RPMI8226 (cell line): Measurements from ENCODE around the gene YY1.
"Not testable (repeated sequence)": the region's sequence is repeated elsewhere in the genome, so short reads cannot be mapped to it uniquely, and the experiment has no call there.

Experiments
- DNase-seq: peaks from one replicate; pipeline ENCODE4 v3.0.0-alpha.2; 2015

Gene YY1

DNA sequence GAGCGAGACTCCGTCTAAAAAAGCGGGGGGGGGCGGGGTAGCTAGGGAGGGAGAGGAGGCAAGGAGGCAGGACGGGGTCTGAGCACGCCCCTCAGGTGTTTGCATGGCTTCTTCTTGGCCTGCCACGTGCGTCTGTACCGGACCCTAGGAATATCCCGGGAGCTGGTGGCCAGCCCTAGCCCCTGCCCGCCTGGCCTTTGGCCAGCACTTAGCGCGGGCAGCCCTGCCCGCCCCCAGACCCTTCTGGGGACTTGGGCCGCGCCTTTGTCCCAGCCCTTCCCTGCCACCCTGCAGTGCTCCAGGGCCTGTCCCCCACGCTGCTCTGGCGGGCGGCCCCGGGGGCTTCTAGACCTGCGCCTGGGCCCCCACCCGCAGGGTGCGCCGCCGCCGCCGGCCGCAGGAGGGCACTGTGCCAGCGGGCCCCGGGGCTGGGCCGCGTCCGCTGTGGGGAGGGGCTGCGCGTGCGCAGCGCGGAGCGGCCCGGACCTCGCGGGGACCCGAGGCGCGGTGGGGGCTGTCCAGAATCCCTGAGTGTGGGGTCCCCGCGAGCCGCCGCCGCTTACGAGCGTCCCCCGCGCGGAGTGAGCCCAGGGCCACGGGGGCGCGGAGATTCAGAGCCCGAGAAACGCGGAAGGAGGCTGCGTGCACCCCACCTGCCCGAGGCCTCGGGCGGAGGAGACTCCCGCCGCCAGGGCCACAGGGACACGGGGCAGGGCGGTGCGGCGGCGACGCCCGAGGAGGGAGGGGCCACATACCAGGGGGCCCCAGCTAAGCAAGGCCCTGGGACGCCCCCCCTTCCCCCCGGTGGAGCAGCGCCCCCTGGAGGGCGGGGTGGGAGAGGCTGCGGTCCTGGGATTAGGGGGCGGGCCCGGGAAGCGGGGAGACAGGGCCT, 46.3 kb downstream of the YY1 start:
- peak; percentile 72 for DNase-seq

DNA sequence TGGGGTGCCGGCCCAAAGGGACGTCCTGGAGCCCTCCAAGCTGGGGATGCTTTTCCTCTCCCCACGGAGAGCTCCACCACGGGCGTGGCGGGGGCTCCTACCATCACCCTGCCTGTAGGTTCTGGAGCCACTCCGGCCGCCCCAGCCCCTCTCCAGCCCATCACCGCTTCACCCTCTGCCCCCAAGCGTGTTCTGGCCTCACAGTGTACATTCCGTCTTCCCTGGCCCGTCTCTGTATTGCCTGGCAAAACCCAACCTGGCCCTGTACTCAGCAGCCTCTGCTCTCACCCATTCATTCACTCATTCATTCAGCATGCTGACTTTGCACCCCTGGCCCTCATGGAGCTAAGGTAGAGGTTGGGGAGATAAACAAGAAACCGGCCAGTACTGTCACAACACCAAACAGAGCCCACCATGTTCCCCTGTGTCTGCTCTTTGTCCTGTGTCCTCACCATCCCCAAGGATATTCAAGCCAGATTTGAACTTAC, 47.0 kb downstream of the YY1 start:
- no peak for DNase-seq

DNA sequence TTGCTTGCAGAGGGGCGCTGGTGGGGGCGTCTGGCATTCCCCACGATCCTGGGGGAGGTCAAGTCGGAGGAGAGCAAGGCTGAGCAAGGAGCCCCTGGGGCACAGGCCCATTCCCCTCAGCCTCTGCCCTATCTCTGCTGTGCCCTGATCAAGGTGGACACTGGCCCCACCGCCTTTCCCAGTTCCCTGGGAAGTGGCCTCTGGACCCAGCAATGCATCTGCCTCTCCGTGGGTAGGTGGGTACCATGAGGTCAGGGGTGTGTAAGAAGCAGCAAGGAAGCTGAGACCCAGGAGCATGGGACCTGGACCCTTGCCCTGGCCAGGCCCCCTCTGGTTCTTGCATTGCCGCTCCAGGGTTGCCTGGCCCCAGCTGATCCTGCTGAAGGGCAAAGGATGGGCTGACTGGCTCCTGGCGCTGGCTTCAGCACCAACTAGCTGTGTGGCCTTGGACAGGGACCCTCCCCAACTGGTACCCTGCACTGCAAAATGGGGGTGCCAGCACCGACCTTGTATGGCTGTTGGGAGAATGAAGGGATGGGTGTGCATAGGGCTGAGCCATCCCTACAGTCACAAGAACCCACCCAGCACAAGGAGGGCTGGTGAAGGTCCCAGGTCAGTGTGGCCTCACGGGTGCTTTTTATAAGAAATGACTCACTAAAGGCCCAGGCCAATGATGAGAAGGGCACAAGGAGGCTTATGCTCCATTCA, 47.7 kb downstream of the YY1 start:
- DNase-seq, result no peak

DNA sequence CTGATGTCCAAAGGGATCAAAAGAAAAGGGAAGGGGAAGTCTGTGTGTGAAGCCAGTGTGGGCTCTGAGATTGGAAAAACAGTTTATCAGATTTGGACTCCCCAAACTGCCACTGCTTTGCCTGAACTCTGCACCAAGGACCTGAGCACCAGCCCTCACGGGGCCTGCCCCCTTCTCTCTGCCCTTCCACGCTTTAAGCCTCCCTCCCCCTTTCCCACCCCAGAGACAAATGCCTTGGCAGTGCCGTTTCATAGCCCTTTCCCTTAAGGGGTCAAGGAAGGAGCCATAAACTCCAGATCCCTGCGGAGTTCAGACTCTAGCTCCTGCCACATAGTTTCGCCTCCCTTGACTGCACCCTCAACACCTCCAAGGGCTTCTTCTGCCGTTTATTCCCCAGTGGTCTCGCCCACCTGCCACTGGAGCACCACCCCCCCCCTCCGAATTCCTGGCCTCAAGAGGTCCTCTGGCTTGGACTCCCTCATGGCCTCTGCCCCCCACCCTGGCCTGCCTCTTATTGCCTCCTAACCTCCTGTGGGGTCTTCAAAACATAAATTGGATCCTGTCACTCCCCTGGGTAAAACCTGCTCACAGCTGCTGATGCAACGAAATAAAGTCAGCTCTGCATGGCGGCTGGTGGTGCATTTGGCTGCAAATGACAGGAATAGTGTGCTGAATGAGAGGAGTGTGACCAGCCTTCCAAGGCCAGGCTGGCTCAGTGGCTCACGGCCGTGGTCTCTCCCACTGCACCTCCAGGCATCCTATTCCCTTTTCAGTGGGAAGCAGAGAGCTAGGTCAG, 48.5 kb downstream of the YY1 start:
- no peak for DNase-seq

DNA sequence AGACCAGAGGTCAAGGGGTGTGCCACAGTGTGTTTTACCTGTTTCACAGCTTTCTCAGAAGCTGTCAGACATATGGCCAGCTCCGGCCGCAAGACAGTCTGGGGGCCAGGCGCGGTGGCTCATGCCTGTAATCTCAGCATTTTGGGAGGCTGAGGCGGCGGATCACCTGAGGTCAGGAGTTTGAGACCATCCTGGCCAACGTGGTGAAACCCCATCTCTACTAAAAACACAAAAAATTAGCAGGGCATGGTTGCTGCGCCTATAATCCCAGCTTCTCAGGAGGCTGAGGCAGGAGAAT, 49.0 kb downstream of the YY1 start:
- not testable (repeated sequence) for DNase-seq

DNA sequence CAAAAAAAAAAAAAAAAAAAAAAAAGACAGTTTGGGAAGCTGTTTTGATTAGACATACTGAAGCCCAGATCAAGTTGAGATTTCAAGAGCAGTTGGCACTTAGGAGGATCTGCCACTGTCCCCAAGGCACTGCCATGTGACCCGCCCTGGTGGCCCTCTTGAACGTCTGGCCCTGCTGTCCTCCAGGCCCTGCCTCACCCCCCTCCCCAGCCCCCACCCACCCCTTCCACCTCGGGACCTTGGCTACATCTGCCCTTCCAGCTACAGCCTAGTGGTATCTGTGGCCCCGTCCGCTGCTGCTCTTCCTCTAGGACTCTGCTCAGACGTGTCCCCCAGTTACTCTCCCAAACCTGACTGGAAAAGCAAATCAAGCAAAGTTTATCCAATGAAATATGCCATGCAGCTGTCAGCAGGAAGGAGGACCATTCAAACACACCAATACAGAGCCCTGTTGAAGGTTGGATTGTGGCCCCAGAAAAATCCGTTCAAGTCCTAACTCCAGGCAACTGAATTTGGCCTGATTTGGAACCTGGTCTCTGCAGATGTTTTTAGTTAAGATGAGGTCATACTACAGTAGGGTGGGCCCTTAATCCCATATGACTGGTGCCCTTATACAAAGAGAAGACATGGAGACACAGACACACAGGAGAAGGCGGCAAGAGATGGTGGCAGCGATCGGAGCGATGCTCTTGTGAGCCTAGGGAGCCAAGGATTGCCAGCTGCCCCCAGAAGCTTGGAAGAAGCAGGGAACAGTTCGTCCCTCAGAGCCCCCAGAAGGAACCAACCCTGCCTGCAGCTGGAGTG, 49.6 kb downstream of the YY1 start:
- no peak for DNase-seq

DNA sequence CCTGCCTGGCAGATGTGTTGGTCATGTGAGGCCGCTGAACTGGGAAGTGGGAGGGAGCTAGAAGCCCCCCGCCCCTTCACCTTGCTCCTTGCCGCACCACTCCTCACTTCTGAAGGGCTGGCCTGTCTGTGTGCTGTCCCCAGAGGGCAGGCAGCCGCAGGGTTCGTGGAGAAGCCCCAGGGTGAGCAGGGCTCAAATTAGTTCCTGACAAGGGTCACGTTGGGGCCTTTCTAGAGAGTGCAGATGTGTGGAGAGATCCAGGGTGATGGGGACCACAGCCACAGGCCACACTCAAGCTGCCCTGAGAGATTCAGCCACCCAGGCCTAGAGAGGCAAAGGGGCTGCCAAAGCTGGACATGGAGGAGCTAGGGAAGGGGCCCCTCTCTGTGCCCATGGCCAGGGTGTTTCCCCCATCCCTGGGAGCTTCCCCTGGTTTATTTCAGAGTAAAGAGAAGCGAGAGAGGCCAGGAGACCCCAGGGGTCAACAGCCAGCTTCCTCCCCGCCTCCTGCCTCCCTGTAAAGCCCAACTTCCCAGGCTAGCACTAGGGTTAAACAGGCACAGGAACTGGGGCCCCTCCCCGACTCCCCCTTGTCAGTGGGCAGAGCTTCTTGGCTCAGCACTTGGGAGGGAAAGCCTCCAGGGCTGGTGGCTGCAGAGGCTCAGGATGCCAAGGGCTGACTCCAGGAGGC, 51.1 kb downstream of the YY1 start:
- no peak for DNase-seq

DNA sequence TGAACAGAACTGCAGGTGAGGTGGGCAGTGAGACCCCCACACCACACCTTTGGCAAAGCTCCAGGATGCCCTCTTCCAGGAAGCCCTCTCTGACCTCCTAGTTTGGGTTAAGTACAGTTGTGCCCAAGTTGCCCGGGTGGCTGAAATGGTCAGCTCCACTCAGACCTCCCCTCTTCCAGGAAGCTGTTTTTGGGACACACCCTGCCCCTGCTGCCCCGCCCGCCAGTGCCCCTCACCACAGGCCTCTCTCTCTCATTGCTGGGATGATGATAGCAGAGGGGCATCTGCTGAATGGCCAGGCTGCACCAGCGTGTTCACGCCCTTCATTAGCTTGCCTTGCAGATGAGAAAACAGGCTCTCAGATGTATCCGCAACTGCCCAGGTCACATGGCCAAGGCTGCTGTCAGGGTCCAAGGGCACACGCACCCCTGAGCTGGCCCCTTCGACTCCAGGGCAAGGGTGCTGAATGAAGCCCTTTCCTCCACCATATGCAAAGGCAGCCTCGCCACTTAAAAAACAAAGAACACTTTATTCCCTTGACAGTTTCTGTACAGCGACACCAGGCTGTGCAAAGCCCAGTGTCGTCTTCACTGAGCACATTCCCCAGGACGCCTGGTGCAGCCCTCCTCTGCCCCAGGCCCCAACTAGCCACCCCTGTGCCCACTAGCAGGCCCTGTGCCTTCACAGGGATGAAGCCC, 51.8 kb downstream of the YY1 start:
- DNase-seq, result no peak

DNA sequence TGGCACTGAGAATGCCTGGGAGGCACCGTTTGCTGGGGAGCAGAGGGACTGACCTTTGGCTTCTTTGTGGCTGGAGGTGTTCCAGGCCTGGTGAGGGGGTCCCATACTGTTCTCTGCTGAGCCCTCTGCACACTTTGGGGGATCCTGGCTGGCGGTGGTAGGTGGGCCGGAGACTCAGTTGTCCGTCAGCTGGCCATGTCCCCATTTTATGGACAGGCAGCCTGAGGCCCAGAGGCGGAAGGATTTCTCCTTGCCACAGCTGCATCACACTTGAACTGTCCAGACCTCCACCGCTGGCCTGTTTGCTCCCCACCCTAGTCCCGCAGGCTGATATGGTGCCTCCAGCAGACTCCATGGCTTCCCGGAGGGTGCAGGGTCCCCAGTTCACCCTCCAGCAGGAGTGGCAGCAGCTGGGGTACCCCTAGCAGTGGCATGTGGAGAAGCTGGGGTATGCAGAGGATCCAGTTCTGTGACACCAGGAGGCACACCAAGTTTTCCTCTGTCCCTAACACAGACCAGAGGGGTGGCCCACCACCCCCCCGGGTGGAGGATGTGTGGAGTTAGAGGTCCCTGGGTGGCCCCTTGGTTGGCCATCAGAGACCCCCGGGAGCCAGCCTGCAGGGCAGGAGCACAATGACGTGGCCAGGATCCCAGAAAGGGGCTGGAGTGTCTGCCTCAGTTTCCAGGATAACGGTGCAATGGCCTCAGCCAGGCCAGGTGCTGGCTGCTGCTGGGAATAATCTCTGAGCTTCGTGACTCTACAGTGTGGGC, 52.5 kb downstream of the YY1 start:
- no peak for DNase-seq

DNA sequence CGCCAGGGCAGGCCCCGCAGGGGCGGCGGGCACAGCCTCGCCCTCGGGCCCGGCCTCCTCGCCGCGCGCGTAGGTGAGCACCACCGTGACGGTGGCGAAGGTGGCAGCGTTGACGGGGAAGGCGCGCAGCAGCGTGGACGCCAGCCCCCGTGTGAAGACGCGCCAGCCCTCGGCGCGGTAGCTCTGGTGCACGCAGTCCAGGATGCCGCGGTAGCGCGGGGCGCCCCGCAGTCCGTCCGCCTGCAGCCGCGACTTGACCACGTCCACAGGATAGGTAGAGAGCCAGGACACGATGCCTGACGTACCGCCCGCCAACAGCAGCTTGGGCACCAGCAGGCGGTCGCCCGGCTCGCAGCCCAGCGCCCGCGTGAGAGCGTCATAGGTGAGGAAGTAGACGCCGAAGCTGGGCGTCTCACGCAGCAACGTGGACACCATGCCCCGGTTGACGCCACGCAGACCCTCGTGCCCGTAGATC, 53.4 kb downstream of the YY1 start:
- DNase-seq, result no peak

DNA sequence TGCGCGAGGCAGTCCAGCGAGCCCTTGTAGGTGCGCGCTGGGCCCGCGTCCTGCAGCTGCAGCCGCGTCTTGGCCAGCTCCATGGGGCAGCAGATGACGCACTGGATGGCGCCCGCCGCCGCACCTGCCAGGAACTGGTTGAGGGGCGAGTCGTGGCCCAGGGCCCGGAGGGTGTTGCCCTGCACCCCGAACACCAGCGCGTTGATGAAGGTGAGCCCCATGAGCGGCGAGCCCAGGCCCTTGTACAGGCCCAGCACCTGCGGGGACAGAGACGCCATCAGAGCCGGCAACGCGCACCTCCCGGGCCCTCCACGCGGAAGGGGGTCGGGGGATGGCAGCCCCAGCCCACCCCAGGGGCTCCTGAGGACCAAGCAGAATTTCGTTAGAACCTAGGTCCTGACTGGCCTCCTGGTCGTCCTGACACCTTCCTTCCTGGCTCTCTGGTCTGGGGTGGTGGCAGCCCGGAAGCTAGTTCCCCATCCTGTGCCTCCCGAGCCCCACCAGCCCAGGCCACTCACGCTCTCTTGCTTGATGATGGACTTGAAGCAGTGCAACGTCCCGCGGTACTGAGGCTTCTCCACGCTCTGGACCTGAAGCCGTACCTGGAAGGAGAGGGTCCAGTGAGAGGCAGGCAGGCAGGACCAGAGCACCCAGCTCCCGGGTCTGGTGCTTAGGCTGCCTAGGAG, 54.0 kb downstream of the YY1 start:
- no peak for DNase-seq

DNA sequence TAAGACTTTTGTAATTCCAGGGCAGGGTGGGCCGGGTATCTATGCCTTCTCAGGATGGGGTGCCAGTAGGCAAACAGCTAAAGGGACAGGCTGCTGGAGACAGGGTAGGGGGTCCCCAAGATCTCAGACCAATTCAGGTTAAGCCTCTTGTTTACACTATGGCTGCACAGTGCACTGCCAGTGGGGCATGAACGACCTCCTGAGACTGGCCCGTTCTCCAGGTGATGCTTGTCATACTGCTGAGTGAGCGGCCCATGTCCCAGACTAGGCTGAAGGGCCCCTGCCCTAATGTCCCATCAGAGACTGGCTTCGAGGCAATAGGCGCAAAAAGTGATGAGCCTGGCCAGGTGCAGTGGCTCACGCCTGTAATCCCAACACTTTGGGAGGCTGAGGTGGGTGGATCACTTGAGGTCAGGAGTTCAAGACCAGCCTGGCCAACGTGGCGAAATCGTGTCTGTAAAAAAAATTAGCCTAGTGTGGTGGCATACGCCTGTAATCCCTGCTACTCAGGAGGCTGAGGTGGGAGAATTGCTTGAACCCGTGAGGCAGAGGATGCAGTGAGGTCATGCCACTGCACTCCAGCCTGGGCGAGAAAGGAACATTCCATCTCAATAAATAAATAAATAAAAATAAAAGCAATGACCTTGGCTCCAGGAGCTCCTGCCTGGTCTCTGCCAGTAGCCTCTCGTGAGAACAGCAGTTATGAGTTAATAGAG, 54.7 kb downstream of the YY1 start:
- DNase-seq, result no peak

DNA sequence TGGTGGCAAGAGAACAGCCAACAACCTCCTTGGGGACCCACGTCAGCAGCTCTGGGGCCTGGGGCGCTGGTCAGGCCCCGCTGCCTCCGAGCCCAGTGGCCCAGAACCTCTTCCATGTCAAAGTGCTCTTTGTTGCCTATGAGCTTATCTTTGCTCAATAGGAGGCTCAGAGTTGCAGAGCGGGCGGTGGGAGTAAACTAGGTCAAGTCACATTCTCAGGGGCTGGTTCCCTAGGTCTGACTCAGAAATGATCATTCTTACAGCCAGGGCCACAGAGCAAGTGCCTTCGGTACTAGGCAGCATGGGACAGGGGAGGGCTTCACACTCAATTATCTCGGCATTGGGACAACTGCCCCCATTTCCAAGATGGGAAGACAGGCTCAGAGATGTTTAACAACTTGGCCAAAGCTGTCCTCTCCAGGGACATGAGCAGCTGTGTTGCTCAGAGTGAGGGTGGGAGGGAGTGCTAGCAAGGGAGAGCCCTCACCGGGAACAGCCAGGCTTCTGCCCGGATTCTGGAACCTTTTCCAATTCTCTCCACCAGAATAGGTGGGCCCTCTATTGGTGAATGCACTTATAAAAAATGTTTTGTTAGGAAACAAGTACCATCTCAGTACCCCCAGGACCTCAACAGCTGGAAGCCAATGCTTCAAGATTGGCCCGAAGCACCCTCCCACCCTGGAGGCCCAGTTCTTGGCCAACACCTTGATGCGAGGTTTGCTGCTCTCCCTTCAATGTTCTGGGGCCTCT, 55.4 kb downstream of the YY1 start:
- DNase-seq, result no peak

DNA sequence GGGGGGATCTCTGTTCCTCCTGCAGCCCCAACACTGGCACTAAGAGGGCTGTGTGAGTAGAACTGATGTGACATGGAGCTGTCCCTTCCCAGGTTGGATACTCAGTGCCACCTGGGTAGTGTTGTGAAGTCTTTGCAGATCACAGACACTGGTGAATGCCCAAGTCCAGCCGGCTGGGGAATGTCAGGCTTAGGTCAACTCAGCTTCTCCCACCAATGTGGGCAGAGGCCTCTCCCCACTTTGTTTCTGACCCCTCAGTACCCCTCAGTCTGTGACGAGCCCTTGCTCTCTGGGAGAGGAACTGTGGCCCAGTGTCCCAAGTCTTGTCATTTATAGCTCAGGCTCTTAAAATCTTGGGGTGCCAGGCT, 56.0 kb downstream of the YY1 start:
- DNase-seq, result no peak

DNA sequence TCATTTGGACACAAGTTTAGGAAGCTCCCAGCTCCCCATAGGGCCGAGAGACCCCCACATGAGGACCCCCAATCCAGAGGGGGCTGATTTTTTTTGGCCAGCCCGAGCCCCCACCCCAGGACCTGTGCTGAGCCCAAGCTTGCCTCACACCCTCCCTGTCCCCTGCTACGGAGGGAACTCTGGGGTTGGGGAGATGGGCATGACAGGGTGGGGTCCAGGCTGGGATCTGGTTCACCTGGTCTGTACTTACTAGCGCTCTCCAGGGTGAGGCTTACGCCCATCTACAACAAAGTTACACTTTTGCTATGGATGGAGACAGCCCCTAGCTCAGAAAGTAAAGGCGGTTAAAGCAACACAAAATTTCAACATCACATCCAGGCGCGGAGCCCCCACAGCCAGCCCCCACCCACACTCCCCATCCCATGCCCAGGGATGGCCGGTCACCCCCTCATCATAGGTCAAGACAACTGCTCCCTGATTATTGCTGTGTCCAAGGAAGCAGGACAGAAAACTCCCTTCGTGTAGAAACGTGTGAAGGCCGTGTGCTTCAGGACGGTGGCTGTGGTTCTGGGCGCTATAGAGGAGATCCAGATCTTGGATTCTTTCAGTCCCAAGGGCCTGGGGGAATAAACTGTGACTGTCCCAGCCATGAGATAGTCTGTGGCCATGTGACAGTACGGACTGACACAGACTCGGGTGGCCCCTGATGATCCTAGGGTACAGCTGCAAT, 56.6 kb downstream of the YY1 start:
- DNase-seq, result no peak

DNA sequence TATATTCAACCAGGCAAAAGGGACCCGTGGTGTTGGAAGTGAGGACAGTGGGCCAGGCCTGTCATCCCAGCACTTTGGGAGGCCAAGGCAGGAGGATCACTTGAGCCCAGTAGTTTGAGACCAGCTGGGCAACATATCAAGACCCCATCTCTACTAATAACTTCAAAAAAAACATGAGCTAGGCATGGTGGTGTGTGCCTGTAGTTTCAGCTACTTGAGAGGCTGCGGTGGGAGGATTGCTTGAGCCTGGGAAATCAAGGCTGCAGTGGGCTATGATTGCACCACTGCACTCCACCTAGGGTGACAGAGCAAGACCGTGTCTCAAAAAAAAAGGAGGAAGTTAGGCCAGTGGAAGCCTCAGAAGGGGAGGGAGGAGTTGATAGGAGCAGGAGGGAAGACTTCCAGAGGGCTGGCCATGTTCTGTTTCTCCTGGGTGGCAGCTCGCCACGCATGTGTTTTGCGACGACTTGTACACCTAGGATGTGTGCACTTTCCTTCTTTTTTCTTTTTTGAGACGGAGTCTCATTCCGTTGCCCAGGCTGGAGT, 57.2 kb downstream of the YY1 start:
- no peak for DNase-seq

DNA sequence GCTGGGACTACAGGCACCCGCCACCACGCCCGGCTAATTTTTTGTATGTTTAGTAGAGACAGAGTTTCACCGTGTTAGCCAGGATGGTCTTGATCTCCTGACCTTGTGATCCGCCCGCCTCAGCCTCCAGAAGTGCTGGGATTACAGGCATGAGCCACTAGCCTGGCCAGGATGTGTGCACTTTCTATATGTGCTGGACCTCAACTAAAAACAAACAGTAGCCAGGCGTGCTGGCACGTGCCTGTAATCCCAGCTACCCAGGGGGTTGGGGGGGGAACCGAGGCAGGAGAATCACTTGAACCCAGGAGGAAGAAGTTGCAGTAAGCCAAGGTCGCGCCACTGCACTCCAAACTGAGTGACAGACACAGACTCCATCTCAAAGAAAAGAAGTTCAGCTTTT, 57.8 kb downstream of the YY1 start:
- not testable (repeated sequence) for DNase-seq
